AG09309 (cell line): ENCODE results near the gene PRSS56.

Source experiments
- DNase-seq: peaks from one replicate; pipeline ENCODE4 v3.0.0-alpha.2; 2010; ENCODE audit warnings: low read depth
- H3K4me3 ChIP-seq: 2 replicates; pipeline ENCODE4 v1.5.1; 2011; ENCODE audit warnings: mild to moderate bottlenecking, low read depth, low read length, moderate library complexity; ENCODE audit not compliant: control insufficient read depth
- TF ChIP-seq, protein P1 (sequence below): IDR thresholded peaks from 2 replicates; pipeline ENCODE4 v1.5.1; 2011; ENCODE audit warnings: mild to moderate bottlenecking, low read depth, low read length, inconsistent platforms; ENCODE audit not compliant: insufficient read depth, control insufficient read depth; ENCODE audit errors: missing control alignments

The PRSS56 gene

GRCh38 chr2:232525199-232525598, 5.0 kb downstream of the PRSS56 start:
- TF ChIP-seq, protein P1, sequence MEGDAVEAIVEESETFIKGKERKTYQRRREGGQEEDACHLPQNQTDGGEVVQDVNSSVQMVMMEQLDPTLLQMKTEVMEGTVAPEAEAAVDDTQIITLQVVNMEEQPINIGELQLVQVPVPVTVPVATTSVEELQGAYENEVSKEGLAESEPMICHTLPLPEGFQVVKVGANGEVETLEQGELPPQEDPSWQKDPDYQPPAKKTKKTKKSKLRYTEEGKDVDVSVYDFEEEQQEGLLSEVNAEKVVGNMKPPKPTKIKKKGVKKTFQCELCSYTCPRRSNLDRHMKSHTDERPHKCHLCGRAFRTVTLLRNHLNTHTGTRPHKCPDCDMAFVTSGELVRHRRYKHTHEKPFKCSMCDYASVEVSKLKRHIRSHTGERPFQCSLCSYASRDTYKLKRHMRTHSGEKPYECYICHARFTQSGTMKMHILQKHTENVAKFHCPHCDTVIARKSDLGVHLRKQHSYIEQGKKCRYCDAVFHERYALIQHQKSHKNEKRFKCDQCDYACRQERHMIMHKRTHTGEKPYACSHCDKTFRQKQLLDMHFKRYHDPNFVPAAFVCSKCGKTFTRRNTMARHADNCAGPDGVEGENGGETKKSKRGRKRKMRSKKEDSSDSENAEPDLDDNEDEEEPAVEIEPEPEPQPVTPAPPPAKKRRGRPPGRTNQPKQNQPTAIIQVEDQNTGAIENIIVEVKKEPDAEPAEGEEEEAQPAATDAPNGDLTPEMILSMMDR: no peak
- H3K4me3 ChIP-seq: no peak overlapping the region
- DNase-seq: no peak

DNA sequence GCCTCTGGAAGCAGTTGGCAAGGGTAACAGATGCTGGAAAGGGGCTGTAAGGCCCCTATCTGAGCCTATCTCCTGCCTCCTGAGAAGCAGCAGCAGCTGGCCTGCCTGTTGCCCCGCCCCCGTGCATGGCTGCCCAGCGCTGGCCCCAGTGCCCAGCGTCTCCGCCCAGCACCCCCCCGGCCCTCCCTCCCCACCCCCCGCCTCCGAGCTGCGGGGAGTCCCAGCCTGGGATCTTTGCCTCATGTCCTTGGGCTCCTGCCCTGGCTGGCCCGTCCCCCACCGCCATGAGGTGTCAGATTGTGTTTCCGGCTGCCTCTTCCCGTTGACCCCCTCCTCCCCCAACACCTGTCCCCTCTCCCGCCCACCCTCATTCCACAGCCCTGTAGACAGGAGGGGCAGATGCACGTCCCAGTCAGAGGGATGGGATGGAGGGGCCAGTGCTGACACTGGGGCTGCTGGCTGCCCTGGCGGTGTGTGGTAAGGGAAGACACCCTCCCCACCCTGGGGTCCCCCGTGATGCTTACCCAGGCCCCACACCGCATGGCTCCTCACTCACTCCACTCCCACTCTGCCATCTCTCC, 5.7 kb downstream of the PRSS56 start, which contains the start of gene CHRND:
Gene CHRND (plus strand): TSS at position 370 of the 581 bp plus-strand sequence. CDS start 56 bp downstream, at position 426.
- H3K4me3 ChIP-seq: no peak within 1 kb of the TSS
- TF ChIP-seq, protein P1: no peak
- no peak for DNase-seq

DNA sequence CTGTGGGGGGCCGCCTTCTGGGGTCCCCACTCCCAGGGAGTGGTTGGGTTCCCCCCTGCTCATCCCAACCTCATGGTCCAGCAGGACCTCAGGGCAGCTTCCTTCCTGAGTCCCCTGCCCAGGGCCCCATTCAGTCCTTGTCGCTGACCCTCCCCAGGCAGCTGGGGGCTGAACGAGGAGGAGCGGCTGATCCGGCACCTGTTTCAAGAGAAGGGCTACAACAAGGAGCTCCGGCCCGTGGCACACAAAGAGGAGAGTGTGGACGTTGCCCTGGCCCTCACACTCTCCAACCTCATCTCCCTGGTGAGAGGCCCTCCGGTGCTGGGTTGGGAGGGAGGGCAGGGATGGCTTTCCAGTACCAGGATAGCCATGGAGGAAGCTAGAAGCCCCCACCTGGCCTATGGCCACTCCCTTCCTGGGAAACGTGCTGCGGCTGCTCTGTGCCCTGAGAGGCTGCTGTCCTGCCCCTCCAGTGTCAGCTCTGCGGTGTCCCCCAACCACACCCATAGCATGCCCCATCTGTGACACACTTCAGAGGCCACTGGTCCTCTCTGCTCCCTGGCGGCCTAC, 6.3 kb downstream of the PRSS56 start:
- no peak for DNase-seq
- TF ChIP-seq, protein P1: no peak
- no peak overlapping the region for H3K4me3 ChIP-seq

DNA sequence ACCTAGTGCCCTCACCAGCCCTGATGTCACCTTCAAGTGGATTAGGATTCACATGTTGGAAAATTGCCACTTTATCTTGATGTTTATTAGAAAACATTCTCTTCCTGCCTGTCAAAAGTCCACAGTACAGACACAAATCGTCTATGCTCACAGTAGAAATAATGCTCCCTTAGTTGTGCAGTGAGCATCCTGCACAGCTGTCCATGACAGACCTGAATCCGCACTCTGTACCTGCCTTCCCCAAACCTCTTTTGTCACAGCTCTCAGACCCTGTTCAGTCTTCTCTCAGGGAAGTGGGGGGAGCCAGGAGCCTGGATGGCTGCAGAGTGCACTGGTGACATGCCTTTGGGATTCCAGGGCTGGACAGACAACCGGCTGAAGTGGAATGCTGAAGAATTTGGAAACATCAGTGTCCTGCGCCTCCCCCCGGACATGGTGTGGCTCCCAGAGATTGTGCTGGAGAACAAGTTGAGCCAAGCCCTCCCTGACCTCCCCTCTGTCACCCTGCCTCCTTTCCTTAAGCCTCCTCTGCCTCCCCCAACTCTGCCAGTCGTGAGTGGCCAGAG, 7.8 kb downstream of the PRSS56 start:
- TF ChIP-seq, protein P1: no peak
- DNase-seq: no peak
- no peak overlapping the region for H3K4me3 ChIP-seq

DNA sequence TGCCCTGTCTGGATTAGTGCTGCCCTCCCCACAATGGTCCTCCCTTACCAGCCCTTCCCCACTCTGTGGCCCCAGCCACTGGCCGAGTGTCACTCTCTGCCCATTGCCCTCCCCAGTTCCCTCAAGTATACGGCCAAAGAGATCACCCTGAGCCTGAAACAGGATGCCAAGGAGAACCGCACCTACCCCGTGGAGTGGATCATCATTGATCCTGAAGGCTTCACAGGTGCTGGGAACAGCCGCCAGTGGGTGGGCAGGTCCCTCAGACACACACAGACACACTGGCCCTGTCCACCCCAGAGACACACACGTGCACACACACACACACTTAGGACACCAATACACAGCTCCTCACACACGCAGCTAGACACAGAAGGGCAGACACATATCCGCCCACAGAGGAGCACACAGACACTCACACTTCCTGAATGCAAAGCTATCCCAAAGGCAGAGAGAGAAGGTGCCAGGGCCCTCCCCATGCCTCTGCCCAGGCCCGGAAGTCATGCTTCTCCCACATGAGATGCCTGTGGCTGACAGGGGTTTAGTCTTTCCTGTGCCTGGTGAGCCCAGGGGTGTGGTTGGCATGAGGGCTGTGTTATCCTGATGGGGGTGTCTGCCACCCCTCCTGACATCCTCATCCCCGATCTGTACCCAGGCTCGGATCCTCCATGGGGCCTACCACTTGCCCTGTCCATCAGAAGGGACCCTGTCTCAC, 8.7 kb downstream of the PRSS56 start:
- H3K4me3 ChIP-seq: no peak overlapping the region
- DNase-seq: no peak
- TF ChIP-seq, protein P1: no peak

DNA sequence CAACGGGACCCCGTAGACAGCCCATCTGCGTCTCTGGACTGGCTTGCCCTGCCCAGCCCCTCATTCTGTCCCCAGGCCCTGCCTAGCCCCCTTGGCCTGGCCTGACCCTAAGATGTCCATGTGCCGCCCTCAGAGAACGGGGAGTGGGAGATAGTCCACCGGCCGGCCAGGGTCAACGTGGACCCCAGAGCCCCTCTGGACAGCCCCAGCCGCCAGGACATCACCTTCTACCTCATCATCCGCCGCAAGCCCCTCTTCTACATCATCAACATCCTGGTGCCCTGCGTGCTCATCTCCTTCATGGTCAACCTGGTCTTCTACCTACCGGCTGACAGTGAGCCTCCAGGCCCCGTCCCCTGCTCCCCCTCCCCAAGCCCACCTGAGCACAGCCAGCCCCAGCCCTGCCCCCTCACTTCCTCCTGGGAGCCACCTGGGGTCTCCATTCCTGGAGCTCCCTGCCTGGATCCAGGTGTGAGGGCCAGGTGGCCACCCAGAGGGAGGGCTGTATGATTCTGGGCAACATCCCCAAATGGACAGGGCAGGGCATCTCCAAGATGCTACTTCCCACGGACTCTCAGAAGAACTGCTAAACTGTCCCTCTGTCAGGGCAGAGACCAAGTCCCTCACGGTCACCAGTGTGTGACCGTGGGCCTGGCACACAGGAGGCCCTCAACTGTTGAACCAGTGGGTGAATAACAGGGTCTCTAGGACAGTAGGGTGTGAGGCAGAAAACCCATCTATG, 9.8 kb downstream of the PRSS56 start:
- H3K4me3 ChIP-seq: no peak overlapping the region
- DNase-seq: no peak
- TF ChIP-seq, protein P1: no peak
